Measurements from ENCODE around the gene PTGER1.
A peak's percentile ranks its signal among the peaks of the same experiment; 100 is the strongest.

Gene PTGER1

GRCh38 chr19:14441041-14441938, 33.9 kb downstream of the PTGER1 start:
- no peak for DNase-seq

- peak; percentile 63 for DNase-seq
Observed at GRCh38 chr19:14440049-14440448, 35.1 kb downstream of the PTGER1 start.

- no peak for DNase-seq
Observed at GRCh38 chr19:14439014-14439413, 36.1 kb downstream of the PTGER1 start.

- no peak for DNase-seq
Observed at GRCh38 chr19:14437578-14438140, 37.5 kb downstream of the PTGER1 start.

GRCh38 chr19:14435320-14436050, 39.7 kb downstream of the PTGER1 start:
- DNase-seq = no peak

DNA sequence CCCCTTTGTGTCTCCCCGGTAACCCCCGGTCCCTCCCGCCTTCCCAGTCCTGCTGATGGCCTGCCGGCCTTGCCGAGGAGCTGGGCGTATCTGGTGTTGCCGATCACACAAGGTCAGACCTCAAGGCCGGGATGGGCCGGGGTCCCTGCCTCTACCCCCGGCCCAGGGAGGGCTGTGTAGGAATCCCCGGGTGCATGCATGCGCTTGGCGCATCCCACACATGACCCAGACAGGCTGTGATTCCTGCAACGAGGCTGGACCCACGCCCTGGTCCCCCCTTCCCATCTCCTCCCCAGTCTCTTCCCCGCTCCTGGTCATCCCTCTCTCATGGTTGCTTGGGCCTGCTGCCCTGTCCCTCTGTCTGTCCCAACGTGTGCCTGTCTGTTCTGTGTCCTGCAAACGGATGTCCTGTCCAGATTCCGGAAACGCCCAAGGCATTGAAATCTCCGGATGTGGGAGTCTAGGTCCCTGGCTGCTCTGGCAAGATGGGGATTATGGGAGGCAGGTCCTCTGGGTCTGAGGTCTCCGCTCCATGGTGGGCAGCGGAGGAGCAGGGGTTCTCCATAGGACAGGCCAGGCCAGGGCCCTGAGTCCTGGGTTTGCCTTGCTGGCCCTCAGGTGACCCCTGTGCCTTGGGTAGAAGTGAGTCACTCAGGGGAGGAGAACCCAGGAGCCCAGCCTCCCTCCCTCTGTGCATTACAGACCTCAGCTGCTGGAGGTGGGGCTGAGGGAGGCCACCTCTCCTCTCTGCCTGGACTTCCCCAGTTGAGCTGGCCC, 40.4 kb downstream of the PTGER1 start:
- peak in 1 of 2 experiments; percentile 24 for DNase-seq

DNA sequence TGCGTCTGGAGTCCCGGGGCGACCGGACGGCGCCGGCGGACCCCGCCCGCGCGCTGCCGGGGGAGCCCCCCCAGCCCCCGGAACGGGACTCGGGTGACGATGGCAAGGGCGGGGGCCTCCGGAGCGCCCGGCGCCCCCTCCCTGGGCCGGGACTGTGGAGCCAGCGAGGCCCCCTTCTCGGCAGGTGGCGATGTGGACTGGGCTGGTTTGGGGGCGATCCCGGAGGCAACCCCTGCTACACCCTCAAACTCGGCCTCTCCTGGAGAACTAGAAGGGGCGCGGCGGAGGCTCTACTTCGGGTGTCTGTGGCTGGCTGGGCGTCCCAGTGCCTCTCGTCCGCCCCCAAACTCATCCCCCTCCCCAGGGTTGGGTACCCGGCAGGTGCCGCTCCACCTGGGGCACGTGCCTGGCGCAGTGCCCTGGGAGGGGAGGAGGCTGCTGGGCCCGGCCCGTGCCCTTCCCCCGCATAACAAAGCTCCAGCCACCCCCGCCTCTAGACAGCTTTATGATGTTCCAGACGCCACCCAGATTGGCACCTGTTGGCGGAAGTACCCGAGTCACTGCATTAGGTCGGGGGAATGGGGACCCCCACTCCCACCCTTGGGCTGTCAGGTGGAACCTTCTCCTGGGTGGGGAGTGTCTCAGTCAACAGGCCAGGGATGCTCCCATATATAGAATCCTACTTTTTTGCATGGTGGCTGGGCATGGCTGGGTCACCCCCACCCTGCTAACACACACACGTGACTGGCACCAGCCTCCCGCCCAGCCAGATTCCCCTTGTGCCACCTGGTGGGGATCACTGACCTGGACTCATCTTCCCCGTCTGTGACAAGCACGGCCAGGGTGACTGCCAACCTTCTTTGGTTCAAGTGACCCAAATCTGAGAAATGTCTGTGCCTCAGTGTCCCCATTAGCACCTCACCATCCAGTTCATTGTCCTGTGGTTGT, 41.3 kb downstream of the PTGER1 start:
- DNase-seq = peak; percentile 58 to 59

DNA sequence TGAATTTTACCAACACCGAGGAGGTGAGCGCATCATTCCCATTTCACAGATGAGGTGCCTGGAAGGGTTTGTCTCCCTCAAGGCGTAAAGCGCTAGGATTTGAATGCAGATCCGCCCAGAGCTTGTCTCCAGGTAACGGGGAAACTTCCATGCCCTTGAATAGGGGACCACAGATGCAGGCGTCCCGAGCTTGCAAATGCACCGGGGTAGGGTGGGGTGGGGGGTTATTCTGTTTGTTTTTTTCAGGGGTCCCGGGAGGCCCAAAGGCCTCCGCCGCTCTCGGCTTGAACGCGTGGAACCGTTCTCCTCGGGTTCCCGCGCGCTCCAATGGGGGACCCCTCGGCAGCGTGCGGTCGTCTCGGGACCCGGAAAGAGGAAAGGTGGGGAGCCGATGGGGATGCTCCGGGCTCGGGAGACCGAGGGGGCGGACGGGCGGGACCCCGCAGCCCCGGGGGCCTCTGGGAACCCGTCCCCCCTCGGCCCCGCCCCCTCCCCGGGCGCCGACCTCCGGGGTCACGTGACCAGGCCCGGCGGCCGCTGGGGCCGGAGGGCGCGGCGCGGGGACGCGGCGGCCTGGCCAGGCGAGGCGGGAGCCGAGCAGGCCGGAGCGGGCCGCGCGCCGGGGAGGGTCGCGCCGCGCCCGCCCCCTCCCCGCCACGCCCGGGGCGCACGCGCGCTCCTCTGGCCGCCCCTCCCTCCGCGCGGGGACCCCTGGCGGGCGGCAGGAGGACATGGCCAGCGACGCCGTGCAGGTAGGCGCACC, 42.2 kb downstream of the PTGER1 start, which contains the start of gene PKN1:
PKN1 (plus strand) TSS at position 516 of the 763 bp plus-strand sequence; CDS start at position 732, 216 bp downstream.
- DNase-seq = no peak

- DNase-seq = no peak
Observed at GRCh38 chr19:14430712-14431111, 44.4 kb downstream of the PTGER1 start.

DNA sequence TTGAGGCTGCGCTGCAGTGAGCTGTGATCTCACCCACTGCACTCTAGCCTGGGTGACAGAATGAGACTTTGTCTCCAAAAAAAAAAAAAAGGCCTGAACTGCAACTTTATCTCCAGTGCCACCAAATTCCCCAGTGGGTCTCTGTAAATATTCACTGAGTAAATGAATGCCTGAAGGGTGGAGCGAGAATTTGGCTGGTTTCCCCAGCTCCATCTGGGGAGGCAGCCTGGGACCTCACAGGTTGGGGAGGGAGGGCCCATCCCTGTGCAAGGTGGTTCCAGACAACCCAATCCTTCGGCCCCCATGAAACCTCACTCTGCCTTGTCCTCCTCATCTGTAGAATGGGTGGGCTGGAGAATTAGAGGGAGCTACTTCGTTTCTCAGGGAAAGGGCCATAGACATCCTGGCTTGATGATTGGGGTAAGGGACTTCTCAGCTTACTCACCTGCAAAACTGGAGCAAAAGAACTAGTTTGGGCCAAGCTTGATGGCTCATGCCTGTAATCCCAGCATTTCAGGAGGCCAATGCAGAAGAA, 46.2 kb downstream of the PTGER1 start:
- DNase-seq = no peak

- DNase-seq = no peak
Observed at GRCh38 chr19:14427461-14427860, 47.7 kb downstream of the PTGER1 start.

DNA sequence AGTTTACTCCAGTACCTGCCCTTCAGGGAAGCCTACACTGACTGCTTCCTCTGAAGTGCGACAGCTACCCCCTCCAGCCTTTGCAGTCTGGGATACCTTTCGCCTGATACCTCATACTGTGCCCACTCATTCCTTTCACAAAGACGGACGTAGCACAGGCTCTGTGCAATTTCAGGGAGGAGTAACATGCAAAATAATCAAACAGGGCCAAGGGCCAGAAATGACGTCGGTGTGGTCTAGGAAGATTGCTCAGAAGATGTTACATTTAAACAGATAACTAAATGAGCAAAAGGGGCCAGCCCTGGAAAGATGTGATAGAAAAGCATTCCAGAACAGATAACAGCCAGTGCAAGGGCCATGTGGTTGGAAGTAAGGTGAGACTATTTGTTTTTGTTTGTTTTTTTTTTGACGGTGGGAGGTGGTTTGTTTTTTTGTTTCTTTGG, 49.4 kb downstream of the PTGER1 start:
- no peak for DNase-seq

Data from activated CD4-positive, alpha-beta T cell treated with anti-CD3 and anti-CD28 coated beads, Interleukin-2, amount 50 U/mL, for 4 hours (primary cell).